WTC11 (cell line): ENCODE data around the gene IFNE. TPM values are rescaled to one million over a fixed set of nuclear protein-coding genes. Genes with fewer than 3 reads are reported as not detected.

Experiments
- ATAC-seq: fragments of 200-7000 bp; cut with Tn5 transposase; 2 replicates; pipeline ENCODE4 v1.10.0; 2021; ENCODE audit warnings: mild to moderate bottlenecking, moderate library complexity
- CTCF ChIA-PET: fragments of 300-600 bp; sonication (Branson Sonifier 250); formaldehyde crosslinking; loops from one replicate; lab custom pipeline; 2021; ENCODE audit warnings: antibody characterized with exemption; lab: Charles Lee
- POLR2A ChIA-PET: fragments of 350-600 bp; sonication (Branson Sonifier 250); formaldehyde crosslinking; loops from one replicate; lab custom pipeline; 2021; ENCODE audit warnings: antibody characterized with exemption; lab: Charles Lee
- DNase-seq: peaks from one replicate; pipeline ENCODE4 v3.0.0; 2021; ENCODE audit warnings: low spot score
- H3K27ac Mint-ChIP-seq: 2 replicates; pipeline ENCODE4 v1.8.0; 2021; ENCODE audit warnings: mixed read lengths
- H3K27me3 Mint-ChIP-seq: 2 replicates; pipeline ENCODE4 v1.8.0; 2021; ENCODE audit warnings: low read depth, mild to moderate bottlenecking, moderate library complexity, mixed read lengths
- H3K36me3 Mint-ChIP-seq: 2 replicates; pipeline ENCODE4 v1.8.0; 2021; ENCODE audit warnings: mixed read lengths
- H3K4me1 Mint-ChIP-seq: 2 replicates; pipeline ENCODE4 v1.8.0; 2022; ENCODE audit warnings: mixed read lengths
- H3K4me3 Mint-ChIP-seq: 2 replicates; pipeline ENCODE4 v1.8.0; 2021; ENCODE audit warnings: mild to moderate bottlenecking, moderate library complexity, mixed read lengths
- H3K9me3 Mint-ChIP-seq: 2 replicates; pipeline ENCODE4 v1.8.0; 2021; ENCODE audit warnings: mixed read lengths
- AR ChIP-seq: fragments of 250-450 bp; sonication (Bioruptor Pico); IDR thresholded peaks from 2 replicates; pipeline ENCODE4 v1.9.0; 2021; ENCODE audit warnings: mild to moderate bottlenecking
- CBFB ChIP-seq: sonication (generic); formaldehyde crosslinking; IDR thresholded peaks from 2 replicates; pipeline ENCODE4 v1.8.1; 2022; ENCODE audit warnings: mild to moderate bottlenecking, low read depth, missing genetic modification reagents
- FOXJ3 ChIP-seq: sonication (generic); formaldehyde crosslinking; IDR thresholded peaks from 2 replicates; pipeline ENCODE4 v1.9.0; 2021; ENCODE audit warnings: missing genetic modification reagents, mild to moderate bottlenecking, borderline replicate concordance
- FOXP1 ChIP-seq: sonication (generic); formaldehyde crosslinking; IDR thresholded peaks from 2 replicates; pipeline ENCODE4 v1.8.0; 2022; ENCODE audit warnings: missing genetic modification reagents, mild to moderate bottlenecking, moderate library complexity, borderline replicate concordance
- FOXP4 ChIP-seq: sonication (generic); formaldehyde crosslinking; IDR thresholded peaks from 2 replicates; pipeline ENCODE4 v1.8.0; 2022; ENCODE audit warnings: mild to moderate bottlenecking, missing genetic modification reagents
- GRHL2 ChIP-seq: fragments of 250-450 bp; sonication (Bioruptor Pico); IDR thresholded peaks from 2 replicates; pipeline ENCODE4 v1.8.0; 2022; ENCODE audit warnings: mild to moderate bottlenecking, moderate library complexity; ENCODE audit not compliant: insufficient replicate concordance, severe bottlenecking
- GTF2I ChIP-seq: fragments of 250-450 bp; sonication (Bioruptor Pico); conservative IDR thresholded peaks from 2 replicates; pipeline ENCODE4 v1.4.0; 2021; ENCODE audit warnings: mild to moderate bottlenecking
- HMGA2 ChIP-seq: fragments of 250-450 bp; sonication (Bioruptor Pico); IDR thresholded peaks from 2 replicates; pipeline ENCODE4 v1.4.0; 2021; ENCODE audit warnings: mild to moderate bottlenecking, moderate library complexity
- NR3C1 ChIP-seq: sonication (generic); formaldehyde crosslinking; conservative IDR thresholded peaks from 2 replicates; pipeline ENCODE4 v1.8.1; 2023; ENCODE audit warnings: low read depth, mild to moderate bottlenecking, missing genetic modification reagents
- RORB ChIP-seq: fragments of 250-450 bp; sonication (Bioruptor Pico); IDR thresholded peaks from 2 replicates; pipeline ENCODE4 v1.9.0; 2021; ENCODE audit warnings: mild to moderate bottlenecking
- STAT6 ChIP-seq: sonication (generic); formaldehyde crosslinking; conservative IDR thresholded peaks from 2 replicates; pipeline ENCODE4 v1.8.1; 2023; ENCODE audit warnings: mild to moderate bottlenecking, low read depth, missing genetic modification reagents, moderate library complexity
- USF2 ChIP-seq: sonication (generic); formaldehyde crosslinking; IDR thresholded peaks from 2 replicates; pipeline ENCODE4 v1.8.1; 2023; ENCODE audit warnings: mild to moderate bottlenecking, missing genetic modification reagents, moderate library complexity
- ZBTB21 ChIP-seq: sonication (generic); formaldehyde crosslinking; IDR thresholded peaks from 2 replicates; pipeline ENCODE4 v1.8.1; 2023; ENCODE audit warnings: mild to moderate bottlenecking, missing genetic modification reagents, borderline replicate concordance
- ZNF425 ChIP-seq: fragments of 250-450 bp; sonication (Bioruptor Pico); conservative IDR thresholded peaks from 2 replicates; pipeline ENCODE4 v1.9.0; 2021; ENCODE audit warnings: mild to moderate bottlenecking
- total RNA-seq: library from RNA; stranded (reverse); gene quantifications from 3 replicates; pipeline ENCODE4 v1.2.3, GENCODE V29; 2021
- TF ChIP-seq, protein P1 (sequence below): fragments of 250-450 bp; sonication (Bioruptor Pico); IDR thresholded peaks from 2 replicates; pipeline ENCODE4 v1.9.0; 2021; ENCODE audit warnings: moderate library complexity, mild to moderate bottlenecking, inconsistent platforms, borderline replicate concordance
- TF ChIP-seq, protein P2 (sequence below): sonication (generic); formaldehyde crosslinking; IDR thresholded peaks from 2 replicates; pipeline ENCODE4 v1.8.0; 2022; ENCODE audit warnings: mild to moderate bottlenecking, missing genetic modification reagents

IFNE gene
- total RNA-seq, 1 experiment from 2014 or later = 0.11 TPM

DNA sequence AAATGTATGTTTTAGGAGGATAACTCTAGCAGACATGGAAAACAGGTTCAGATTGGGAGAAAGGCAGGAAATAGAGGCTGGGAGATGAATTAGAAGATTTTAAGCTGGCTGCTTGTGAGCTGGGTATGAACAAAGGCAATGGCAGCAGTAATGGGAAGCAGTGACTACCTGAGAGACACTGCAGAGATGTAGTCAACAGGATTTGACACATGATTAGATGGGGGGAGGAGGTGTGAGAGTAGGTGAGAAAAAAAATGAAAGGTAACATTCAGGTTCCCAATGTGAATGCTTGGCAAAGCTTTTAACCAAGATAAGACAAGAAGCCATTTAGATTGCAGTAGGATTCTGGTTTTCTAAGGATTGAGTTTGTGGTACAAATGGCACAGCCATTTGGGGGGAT lies 22.8 kb upstream of the IFNE start:
- ChIA-PET POLR2A (no interaction called here), CTCF (no interaction called here)
- DNase-seq (no peak), ATAC-seq (no peak)
- Mint-ChIP-seq H3K27ac (no peak overlapping the region), H3K36me3 (no peaks in the 10 kb centered on the region), H3K4me1 (peaks cover 12% of the 10 kb centered on the region; the same call in 1 of the 2 replicates), H3K4me3 (no peak overlapping the region), H3K27me3 (no peaks in the 10 kb centered on the region), H3K9me3 (no peaks in the 10 kb centered on the region)
- no peak for TF ChIP-seq GRHL2
- TF ChIP-seq CBFB (CRISPR knock-in tag) = no peak
- TF ChIP-seq FOXJ3 (CRISPR knock-in tag) = no peak
- no peak for TF ChIP-seq ZNF425
- no peak for TF ChIP-seq NR3C1 (CRISPR knock-in tag)
- TF ChIP-seq GTF2I (CRISPR knock-in tag) = no peak
- no peak for TF ChIP-seq HMGA2 (CRISPR knock-in tag)
- TF ChIP-seq FOXP1 = no peak
- TF ChIP-seq STAT6 (CRISPR knock-in tag) = no peak
- TF ChIP-seq RORB (CRISPR knock-in tag) = no peak
- no peak for TF ChIP-seq FOXP4 (CRISPR knock-in tag)
- TF ChIP-seq, protein P1, sequence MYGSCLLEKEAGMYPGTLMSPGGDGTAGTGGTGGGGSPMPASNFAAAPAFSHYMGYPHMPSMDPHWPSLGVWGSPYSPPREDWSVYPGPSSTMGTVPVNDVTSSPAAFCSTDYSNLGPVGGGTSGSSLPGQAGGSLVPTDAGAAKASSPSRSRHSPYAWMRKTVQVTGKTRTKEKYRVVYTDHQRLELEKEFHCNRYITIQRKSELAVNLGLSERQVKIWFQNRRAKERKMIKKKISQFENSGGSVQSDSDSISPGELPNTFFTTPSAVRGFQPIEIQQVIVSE (CRISPR knock-in tag) = no peak
- no peak for TF ChIP-seq ZBTB21 (CRISPR knock-in tag)
- TF ChIP-seq AR (CRISPR knock-in tag) = no peak
- no peak for TF ChIP-seq USF2 (CRISPR knock-in tag)
- TF ChIP-seq, protein P2, sequence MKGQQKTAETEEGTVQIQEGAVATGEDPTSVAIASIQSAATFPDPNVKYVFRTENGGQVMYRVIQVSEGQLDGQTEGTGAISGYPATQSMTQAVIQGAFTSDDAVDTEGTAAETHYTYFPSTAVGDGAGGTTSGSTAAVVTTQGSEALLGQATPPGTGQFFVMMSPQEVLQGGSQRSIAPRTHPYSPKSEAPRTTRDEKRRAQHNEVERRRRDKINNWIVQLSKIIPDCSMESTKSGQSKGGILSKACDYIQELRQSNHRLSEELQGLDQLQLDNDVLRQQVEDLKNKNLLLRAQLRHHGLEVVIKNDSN (CRISPR knock-in tag) = no peak
- TF ChIP-seq, all 79 proteins: peak for 0
